HG03139 (cell line): ENCODE data around the gene IMPG2.

Source experiments
- ATAC-seq: cut with Tn5 transposase; IDR thresholded peaks from one replicate; pipeline ENCODE4 v1.9.1; 2021; ENCODE audit not compliant: unreplicated experiment

Gene IMPG2

DNA sequence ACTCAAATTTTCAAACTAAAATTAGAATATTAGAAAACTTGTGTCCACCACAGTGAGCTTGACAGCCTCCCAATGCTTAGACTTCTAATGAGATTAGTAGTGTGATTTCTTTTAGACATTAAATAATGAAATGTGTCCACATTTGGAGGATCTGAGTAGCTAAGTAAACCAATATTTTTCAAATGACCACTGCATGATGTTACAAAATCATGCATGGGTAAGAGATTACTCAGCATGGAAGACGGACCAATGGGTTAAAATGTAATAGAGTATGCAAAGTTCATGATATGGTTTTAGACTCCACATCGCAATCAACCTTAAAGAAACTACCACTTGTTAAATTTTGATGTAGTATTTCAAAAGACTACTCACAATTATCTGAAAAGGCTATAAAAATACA is 130.6 kb downstream of the IMPG2 start:
- no peak for ATAC-seq

GRCh38 chr3:101189176-101189575 is 131.2 kb downstream of the IMPG2 start:
- ATAC-seq, result no peak

DNA sequence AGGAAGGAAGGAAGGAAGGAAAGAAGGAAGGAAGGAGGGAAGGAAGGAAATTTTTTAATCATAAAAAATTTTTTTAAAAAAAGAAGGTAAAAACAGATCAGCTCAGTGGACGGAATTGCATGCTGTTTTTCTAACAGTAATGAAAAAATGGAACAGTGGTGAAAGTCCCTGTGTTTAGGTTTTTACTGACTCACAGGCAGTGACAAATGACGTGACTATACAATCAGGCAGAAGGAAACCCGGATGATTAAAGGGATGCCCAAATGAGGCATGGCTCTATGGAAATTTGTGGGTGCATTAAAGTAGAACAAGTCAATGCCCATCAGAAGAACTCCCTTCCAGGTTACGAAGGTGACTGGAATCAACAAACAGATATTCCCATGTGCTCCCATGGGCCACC is 135.0 kb downstream of the IMPG2 start:
- no peak for ATAC-seq

GRCh38 chr3:101184111-101184510 is 136.3 kb downstream of the IMPG2 start:
- ATAC-seq, result no peak

- ATAC-seq, result no peak
Observed at GRCh38 chr3:101183151-101183550, 137.2 kb downstream of the IMPG2 start.

DNA sequence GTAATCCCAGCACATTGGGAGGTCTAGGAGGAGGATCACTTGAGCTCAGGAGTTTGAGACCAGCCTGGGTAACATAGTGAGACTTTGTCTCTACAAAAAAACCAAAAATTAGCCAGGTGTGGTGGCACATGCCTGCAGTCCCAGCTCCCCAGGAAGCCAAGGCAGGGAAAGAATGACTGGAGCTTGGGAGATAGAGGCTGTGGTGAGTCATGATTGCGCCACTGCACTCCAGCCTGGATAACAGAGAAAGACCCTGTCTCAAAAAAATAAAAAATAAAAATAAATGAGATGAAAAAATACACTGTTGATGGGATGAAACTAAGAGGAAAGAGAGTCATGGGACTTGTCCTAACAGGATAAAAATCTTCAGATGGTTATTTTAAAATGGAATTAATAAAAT is 137.6 kb downstream of the IMPG2 start:
- ATAC-seq, result no peak

DNA sequence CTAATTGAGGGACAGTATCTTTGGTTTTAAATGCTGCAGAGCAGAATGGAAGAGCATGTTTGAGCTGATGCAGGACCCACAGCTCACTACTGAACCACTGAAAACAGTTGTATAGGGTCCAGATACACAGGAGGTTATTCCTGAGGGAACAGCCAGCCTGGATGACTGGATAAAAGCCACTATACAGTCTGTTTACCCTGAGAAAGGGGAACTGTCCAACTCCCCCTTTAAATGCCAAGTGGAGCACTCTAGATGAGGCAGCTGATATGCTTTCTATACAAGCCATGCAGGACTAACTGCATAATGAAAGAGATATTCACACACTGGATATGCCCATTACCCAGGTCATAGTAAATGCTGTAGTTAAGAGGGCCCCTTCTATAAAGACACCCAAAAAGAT is 138.6 kb downstream of the IMPG2 start:
- ATAC-seq, result no peak

DNA sequence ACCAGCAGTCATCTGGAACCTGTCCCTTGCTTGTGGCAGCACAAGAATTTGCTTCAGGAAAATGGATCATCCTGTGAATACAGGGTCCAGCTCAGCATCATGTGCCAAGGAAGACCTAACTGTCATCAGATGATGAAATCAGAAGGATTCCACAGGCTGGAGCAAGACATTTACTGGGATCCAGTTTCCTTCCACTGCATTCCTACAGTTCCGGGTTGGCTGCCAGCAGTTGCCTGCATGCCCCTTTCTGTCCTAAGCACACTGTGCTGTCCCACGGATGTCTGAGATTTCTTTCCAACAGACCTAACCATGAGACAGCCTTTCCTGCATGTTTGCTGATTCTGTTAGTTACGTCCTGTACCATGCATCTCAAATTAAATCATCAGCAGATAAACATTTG is 140.7 kb downstream of the IMPG2 start:
- no peak for ATAC-seq

DNA sequence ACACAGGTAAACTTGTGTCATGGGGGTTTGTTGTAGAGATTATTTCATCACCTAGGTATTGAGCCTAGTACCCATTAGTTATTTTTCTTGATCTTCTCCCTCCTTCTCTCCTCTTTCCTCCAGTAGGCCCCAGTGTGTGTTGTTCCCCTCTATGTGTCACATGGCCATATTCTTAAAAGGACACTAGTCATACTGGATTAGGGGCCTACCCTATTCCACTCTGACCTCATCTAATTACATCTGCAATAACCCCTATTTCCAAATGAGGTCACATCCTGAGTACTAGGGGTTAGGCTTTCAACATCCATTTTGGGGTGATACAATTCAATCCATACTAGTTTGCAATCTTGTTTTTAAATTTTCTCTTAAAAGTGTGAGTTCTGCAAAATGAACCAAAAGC is 142.8 kb downstream of the IMPG2 start:
- ATAC-seq, result no peak
